HUES6 (cell line): Measurements from ENCODE around the gene TECTB.

Experiments used
- H3K27ac ChIP-seq: 2 replicates; pipeline ENCODE4 v1.7.0; 2013; ENCODE audit warnings: low read depth, mild to moderate bottlenecking, low read length, inconsistent platforms
- H3K27me3 ChIP-seq: 2 replicates; pipeline ENCODE4 v1.6.1; 2013; ENCODE audit warnings: low read length; ENCODE audit not compliant: control insufficient read depth, insufficient read depth
- H3K36me3 ChIP-seq: 2 replicates; pipeline ENCODE4 v1.6.1; 2013; ENCODE audit warnings: low read length; ENCODE audit not compliant: control insufficient read depth, insufficient read depth
- H3K4me1 ChIP-seq: 2 replicates; pipeline ENCODE4 v1.6.1; 2013; ENCODE audit warnings: low read length; ENCODE audit not compliant: control insufficient read depth, insufficient read depth
- H3K4me3 ChIP-seq: 2 replicates; pipeline ENCODE4 v1.5.1; 2013; ENCODE audit warnings: low read depth, low read length
- H3K9ac ChIP-seq: one replicate; pipeline ENCODE4 v1.6.1; 2013; ENCODE audit warnings: mild to moderate bottlenecking, low read length
- H3K9me3 ChIP-seq: 2 replicates; pipeline ENCODE4 v1.6.1; 2013; ENCODE audit warnings: low read depth, low read length; ENCODE audit not compliant: control insufficient read depth, insufficient read depth

TECTB gene

DNA sequence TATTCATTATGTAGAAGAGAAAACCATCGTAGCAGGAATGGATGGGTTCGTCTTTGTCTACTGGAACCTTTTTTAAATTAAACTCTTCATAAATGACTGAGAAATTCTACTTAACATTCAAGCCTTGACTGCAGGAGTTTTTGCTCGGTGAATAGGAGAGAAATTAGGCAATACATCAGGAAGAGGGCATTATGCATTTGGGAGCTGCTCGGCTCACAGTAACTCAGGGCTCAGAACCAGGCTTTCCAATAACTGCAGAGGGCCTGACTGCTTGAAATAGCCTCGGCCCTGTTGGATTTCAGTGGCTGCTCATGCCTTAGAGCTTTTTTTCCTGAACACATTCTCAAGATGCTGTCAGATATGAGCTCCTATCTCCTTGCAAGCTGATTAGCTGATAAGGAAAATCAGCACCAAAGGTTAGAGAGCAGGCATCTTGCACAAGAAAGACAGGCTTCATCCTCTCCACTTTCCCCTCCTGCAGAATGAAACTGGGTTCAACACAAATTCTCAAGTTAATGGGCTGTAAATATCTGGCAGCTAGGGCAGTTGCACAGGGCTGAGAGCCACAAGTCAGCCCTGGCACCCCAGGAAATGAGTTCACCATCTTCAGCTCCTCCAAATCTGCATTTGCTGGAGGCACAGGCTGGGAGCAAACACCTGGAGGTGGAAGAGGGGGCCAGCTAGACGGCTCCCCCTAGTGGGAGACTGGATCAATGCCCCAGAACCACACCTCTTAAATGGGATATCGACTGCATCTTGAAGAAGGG is 24.3 kb downstream of the TECTB start:
- H3K27ac ChIP-seq: no peak overlapping the region

GRCh38 chr10:112308125-112308502 is 24.9 kb downstream of the TECTB start:
- no peaks in the 10 kb centered on the region for H3K27me3 ChIP-seq
- peaks cover 5% of the 10 kb centered on the region; the same call in 1 of the 2 replicates for H3K4me1 ChIP-seq
- no peak overlapping the region for H3K27ac ChIP-seq
- H3K9ac ChIP-seq: no peak overlapping the region
- H3K36me3 ChIP-seq: no peaks in the 10 kb centered on the region
- H3K4me3 ChIP-seq: no peak overlapping the region
- no peaks in the 10 kb centered on the region for H3K9me3 ChIP-seq

More for the DNA sequence above, 24.3 kb downstream of the TECTB start:
- Histone ChIP-seq H3K4me1 (peaks cover 5% of the 10 kb centered on the region; the same call in 1 of the 2 replicates), H3K27me3 (no peaks in the 10 kb centered on the region), H3K9me3 (no peaks in the 10 kb centered on the region), H3K9ac (no peak overlapping the region), H3K4me3 (no peak overlapping the region), H3K36me3 (no peaks in the 10 kb centered on the region)

DNA sequence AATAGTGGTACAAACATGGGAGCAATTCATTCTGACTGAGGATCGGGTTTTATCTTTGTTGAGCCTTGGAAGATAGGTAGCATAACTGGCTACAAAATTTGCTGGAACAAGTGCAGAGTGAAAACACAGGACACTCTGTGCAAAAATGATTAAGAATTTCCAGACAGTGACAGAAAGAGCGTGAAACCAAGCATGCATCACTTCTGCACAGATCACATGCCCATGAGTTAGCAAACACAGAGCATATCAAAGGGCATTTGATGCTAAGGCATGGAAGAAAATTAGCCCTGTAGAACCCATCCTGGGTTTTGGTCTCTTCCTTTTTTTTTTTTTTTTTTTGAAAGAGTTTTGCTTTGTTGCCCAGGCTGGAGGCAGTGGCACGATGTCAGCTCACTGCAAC is 28.3 kb downstream of the TECTB start:
- Histone ChIP-seq H3K27me3 (no peaks in the 10 kb centered on the region), H3K4me1 (peaks cover 5% of the 10 kb centered on the region; the same call in 1 of the 2 replicates), H3K27ac (no peak overlapping the region), H3K4me3 (no peak overlapping the region), H3K9me3 (no peaks in the 10 kb centered on the region), H3K36me3 (no peaks in the 10 kb centered on the region), H3K9ac (no peak overlapping the region)

- no peaks in the 10 kb centered on the region for H3K36me3 ChIP-seq
- no peak overlapping the region for H3K9ac ChIP-seq
- H3K27ac ChIP-seq: no peak overlapping the region
Observed at GRCh38 chr10:112313234-112313633, 30.0 kb downstream of the TECTB start.

DNA sequence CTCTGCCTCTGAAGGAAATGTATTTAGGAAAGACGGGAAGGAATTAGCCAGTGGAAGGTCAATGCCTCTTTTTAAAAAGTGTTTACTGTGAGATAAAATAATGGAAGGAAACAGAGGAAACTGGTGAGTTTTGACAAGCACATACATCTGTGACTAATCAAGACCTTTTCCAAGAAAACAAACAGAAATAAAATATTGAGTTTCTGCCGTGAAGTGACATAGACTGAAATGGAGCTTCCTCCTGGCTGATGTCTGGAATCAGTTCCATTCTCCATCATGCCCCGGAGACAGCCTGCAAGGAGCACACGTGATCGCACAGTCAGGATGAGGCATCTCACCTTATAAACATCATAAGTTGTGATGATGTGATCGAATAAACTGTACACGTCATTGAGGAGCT is 30.7 kb downstream of the TECTB start:
- Histone ChIP-seq H3K4me1 (no peaks in the 10 kb centered on the region), H3K36me3 (no peaks in the 10 kb centered on the region), H3K9me3 (no peaks in the 10 kb centered on the region), H3K9ac (no peak overlapping the region), H3K4me3 (no peak overlapping the region), H3K27ac (no peak overlapping the region), H3K27me3 (no peaks in the 10 kb centered on the region)

More at GRCh38 chr10:112313234-112313633, 30.0 kb downstream of the TECTB start:
- Histone ChIP-seq H3K9me3 (no peaks in the 10 kb centered on the region), H3K4me3 (no peak overlapping the region), H3K4me1 (no peaks in the 10 kb centered on the region), H3K27me3 (no peaks in the 10 kb centered on the region)

- Histone ChIP-seq H3K9me3 (no peaks in the 10 kb centered on the region), H3K4me1 (no peaks in the 10 kb centered on the region), H3K4me3 (no peak overlapping the region), H3K27ac (no peak overlapping the region), H3K36me3 (no peaks in the 10 kb centered on the region), H3K27me3 (no peaks in the 10 kb centered on the region), H3K9ac (no peak overlapping the region)
Observed at GRCh38 chr10:112314822-112315474, 31.7 kb downstream of the TECTB start.

DNA sequence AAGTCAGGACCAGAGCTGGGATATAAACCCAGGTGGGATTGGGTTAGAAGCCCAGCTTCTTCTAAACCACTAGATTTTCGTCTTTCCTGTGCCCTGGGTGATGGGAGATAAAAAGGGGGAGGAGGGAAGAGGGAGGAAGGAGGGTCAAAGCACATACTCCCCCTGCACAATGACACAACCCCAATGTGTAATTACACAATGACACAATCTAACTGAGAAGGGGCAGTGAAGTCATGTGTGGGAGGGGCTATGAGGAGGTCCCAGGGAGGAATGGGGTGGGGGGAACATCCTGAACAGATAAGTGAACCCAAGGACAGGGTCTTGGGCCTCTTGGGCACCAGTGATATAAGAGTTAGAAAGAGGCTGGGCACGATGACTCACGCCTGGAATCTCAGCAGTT is 44.5 kb downstream of the TECTB start:
- no peak overlapping the region for H3K27ac ChIP-seq
- H3K9me3 ChIP-seq: no peaks in the 10 kb centered on the region
- H3K4me1 ChIP-seq: no peaks in the 10 kb centered on the region
- no peak overlapping the region for H3K4me3 ChIP-seq
- no peaks in the 10 kb centered on the region for H3K27me3 ChIP-seq
- no peaks in the 10 kb centered on the region for H3K36me3 ChIP-seq
- no peak overlapping the region for H3K9ac ChIP-seq

GRCh38 chr10:112330162-112330561 is 47.0 kb downstream of the TECTB start:
- H3K9me3 ChIP-seq: no peaks in the 10 kb centered on the region
- H3K27me3 ChIP-seq: 0 out of 2 replicates have a peak, but pooled peaks cover 3% of the 10 kb centered on the region
- no peak overlapping the region for H3K27ac ChIP-seq
- H3K4me3 ChIP-seq: no peak overlapping the region
- H3K36me3 ChIP-seq: no peaks in the 10 kb centered on the region
- H3K9ac ChIP-seq: no peak overlapping the region
- no peaks in the 10 kb centered on the region for H3K4me1 ChIP-seq

- Histone ChIP-seq H3K36me3 (no peaks in the 10 kb centered on the region), H3K9me3 (no peaks in the 10 kb centered on the region), H3K27ac (no peak overlapping the region), H3K27me3 (0 out of 2 replicates have a peak, but pooled peaks cover 3% of the 10 kb centered on the region), H3K4me1 (no peaks in the 10 kb centered on the region), H3K9ac (no peak overlapping the region), H3K4me3 (no peak overlapping the region)
Observed at GRCh38 chr10:112330607-112331160, 47.5 kb downstream of the TECTB start.

DNA sequence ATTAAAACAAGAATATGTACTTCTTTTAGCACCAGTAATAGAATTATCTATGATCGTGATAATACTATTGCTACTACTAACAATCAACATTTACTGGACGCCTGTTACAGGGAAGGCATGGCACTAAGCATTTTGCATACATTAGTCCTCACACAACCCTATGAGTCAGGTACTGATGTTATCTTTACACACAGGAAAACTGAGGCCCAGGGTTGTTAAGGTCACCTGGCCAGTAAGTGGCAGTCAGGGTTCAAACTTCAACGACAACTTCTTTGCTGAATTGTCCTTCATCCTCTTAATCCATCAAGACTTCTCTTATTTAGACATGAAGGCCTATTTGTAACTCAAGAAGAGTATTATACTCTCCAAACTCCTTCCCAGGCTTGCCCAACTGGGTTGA is 48.8 kb downstream of the TECTB start:
- Histone ChIP-seq H3K9me3 (no peaks in the 10 kb centered on the region), H3K27ac (no peak overlapping the region), H3K27me3 (0 out of 2 replicates have a peak, but pooled peaks cover 3% of the 10 kb centered on the region), H3K9ac (no peak overlapping the region), H3K4me1 (no peaks in the 10 kb centered on the region), H3K4me3 (no peak overlapping the region), H3K36me3 (no peaks in the 10 kb centered on the region)
